ENCODE data around the gene DRAM1. TPM values are rescaled to one million over a fixed set of nuclear protein-coding genes. Genes with fewer than 3 reads are reported as not detected.

The DRAM1 gene
- total and polyA plus RNA-seq, 9 of the 15 experiments (the other 6 are each of a cell fraction or from before 2014, with no cell fraction given): 1.4 to 4.3 (median 2.7) TPM

- TF ChIP-seq, protein P1, sequence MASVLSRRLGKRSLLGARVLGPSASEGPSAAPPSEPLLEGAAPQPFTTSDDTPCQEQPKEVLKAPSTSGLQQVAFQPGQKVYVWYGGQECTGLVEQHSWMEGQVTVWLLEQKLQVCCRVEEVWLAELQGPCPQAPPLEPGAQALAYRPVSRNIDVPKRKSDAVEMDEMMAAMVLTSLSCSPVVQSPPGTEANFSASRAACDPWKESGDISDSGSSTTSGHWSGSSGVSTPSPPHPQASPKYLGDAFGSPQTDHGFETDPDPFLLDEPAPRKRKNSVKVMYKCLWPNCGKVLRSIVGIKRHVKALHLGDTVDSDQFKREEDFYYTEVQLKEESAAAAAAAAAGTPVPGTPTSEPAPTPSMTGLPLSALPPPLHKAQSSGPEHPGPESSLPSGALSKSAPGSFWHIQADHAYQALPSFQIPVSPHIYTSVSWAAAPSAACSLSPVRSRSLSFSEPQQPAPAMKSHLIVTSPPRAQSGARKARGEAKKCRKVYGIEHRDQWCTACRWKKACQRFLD (CRISPR knock-in tag; IDR thresholded peaks at IDR 0.05): no peak; the same call in 1 of the 2 replicates
- peak; percentile 59; the same call in 1 of the 2 replicates for TF ChIP-seq RB1 (IDR thresholded peaks at IDR 0.05; ENCODE audit: low read depth)
- TF ChIP-seq, protein P2, sequence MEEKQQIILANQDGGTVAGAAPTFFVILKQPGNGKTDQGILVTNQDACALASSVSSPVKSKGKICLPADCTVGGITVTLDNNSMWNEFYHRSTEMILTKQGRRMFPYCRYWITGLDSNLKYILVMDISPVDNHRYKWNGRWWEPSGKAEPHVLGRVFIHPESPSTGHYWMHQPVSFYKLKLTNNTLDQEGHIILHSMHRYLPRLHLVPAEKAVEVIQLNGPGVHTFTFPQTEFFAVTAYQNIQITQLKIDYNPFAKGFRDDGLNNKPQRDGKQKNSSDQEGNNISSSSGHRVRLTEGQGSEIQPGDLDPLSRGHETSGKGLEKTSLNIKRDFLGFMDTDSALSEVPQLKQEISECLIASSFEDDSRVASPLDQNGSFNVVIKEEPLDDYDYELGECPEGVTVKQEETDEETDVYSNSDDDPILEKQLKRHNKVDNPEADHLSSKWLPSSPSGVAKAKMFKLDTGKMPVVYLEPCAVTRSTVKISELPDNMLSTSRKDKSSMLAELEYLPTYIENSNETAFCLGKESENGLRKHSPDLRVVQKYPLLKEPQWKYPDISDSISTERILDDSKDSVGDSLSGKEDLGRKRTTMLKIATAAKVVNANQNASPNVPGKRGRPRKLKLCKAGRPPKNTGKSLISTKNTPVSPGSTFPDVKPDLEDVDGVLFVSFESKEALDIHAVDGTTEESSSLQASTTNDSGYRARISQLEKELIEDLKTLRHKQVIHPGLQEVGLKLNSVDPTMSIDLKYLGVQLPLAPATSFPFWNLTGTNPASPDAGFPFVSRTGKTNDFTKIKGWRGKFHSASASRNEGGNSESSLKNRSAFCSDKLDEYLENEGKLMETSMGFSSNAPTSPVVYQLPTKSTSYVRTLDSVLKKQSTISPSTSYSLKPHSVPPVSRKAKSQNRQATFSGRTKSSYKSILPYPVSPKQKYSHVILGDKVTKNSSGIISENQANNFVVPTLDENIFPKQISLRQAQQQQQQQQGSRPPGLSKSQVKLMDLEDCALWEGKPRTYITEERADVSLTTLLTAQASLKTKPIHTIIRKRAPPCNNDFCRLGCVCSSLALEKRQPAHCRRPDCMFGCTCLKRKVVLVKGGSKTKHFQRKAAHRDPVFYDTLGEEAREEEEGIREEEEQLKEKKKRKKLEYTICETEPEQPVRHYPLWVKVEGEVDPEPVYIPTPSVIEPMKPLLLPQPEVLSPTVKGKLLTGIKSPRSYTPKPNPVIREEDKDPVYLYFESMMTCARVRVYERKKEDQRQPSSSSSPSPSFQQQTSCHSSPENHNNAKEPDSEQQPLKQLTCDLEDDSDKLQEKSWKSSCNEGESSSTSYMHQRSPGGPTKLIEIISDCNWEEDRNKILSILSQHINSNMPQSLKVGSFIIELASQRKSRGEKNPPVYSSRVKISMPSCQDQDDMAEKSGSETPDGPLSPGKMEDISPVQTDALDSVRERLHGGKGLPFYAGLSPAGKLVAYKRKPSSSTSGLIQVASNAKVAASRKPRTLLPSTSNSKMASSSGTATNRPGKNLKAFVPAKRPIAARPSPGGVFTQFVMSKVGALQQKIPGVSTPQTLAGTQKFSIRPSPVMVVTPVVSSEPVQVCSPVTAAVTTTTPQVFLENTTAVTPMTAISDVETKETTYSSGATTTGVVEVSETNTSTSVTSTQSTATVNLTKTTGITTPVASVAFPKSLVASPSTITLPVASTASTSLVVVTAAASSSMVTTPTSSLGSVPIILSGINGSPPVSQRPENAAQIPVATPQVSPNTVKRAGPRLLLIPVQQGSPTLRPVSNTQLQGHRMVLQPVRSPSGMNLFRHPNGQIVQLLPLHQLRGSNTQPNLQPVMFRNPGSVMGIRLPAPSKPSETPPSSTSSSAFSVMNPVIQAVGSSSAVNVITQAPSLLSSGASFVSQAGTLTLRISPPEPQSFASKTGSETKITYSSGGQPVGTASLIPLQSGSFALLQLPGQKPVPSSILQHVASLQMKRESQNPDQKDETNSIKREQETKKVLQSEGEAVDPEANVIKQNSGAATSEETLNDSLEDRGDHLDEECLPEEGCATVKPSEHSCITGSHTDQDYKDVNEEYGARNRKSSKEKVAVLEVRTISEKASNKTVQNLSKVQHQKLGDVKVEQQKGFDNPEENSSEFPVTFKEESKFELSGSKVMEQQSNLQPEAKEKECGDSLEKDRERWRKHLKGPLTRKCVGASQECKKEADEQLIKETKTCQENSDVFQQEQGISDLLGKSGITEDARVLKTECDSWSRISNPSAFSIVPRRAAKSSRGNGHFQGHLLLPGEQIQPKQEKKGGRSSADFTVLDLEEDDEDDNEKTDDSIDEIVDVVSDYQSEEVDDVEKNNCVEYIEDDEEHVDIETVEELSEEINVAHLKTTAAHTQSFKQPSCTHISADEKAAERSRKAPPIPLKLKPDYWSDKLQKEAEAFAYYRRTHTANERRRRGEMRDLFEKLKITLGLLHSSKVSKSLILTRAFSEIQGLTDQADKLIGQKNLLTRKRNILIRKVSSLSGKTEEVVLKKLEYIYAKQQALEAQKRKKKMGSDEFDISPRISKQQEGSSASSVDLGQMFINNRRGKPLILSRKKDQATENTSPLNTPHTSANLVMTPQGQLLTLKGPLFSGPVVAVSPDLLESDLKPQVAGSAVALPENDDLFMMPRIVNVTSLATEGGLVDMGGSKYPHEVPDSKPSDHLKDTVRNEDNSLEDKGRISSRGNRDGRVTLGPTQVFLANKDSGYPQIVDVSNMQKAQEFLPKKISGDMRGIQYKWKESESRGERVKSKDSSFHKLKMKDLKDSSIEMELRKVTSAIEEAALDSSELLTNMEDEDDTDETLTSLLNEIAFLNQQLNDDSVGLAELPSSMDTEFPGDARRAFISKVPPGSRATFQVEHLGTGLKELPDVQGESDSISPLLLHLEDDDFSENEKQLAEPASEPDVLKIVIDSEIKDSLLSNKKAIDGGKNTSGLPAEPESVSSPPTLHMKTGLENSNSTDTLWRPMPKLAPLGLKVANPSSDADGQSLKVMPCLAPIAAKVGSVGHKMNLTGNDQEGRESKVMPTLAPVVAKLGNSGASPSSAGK (IDR thresholded peaks at IDR 0.05): peak; percentile 94
- TF ChIP-seq ZNF224 (CRISPR knock-in tag; IDR thresholded peaks at IDR 0.05): no peak
- TF ChIP-seq, protein P3, sequence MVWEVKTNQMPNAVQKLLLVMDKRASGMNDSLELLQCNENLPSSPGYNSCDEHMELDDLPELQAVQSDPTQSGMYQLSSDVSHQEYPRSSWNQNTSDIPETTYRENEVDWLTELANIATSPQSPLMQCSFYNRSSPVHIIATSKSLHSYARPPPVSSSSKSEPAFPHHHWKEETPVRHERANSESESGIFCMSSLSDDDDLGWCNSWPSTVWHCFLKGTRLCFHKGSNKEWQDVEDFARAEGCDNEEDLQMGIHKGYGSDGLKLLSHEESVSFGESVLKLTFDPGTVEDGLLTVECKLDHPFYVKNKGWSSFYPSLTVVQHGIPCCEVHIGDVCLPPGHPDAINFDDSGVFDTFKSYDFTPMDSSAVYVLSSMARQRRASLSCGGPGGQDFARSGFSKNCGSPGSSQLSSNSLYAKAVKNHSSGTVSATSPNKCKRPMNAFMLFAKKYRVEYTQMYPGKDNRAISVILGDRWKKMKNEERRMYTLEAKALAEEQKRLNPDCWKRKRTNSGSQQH (CRISPR knock-in tag; IDR thresholded peaks at IDR 0.05): no peak
- TF ChIP-seq SIRT6 (IDR thresholded peaks at IDR 0.05; ENCODE audit: low read depth, low read length): no peak
- TF ChIP-seq BDP1 (IDR thresholded peaks at IDR 0.05; ENCODE audit: insufficient read depth, insufficient read length): no peak
- no peak for TF ChIP-seq RFX1 (IDR thresholded peaks at IDR 0.05)
- peak; percentile 71; the same call in 1 of the 2 replicates for TF ChIP-seq ZBTB7A (IDR thresholded peaks at IDR 0.05; ENCODE audit: borderline replicate concordance, control insufficient read depth, low read depth, low read length)
- TF ChIP-seq MTA3 (IDR thresholded peaks at IDR 0.05; ENCODE audit: borderline replicate concordance): peak; percentile 70; the same call in 1 of the 2 replicates
Observed at GRCh38 chr12:101876861-101877805, at the start of gene DRAM1 (continued).

Measured in K562 (cell line).